WTC11 (cell line): ENCODE results near the gene CD226. TPM values are rescaled to one million over a fixed set of nuclear protein-coding genes. Genes with fewer than 3 reads are reported as not detected.
A peak's percentile ranks its signal among the peaks of the same experiment; 100 is the strongest.

ENCODE experiments used
- ATAC-seq: fragments of 200-7000 bp; cut with Tn5 transposase; 2 replicates; pipeline ENCODE4 v1.10.0; 2021; ENCODE audit warnings: mild to moderate bottlenecking, moderate library complexity
- Bru-seq: library from RNA; stranded (reverse); fragments of 400-500 nt; gene quantifications from one replicate; lab custom pipeline; 2021; lab: Mats Ljungman, UMichigan
- CTCF ChIA-PET: fragments of 300-600 bp; sonication (Branson Sonifier 250); formaldehyde crosslinking; loops from one replicate; lab custom pipeline; 2021; ENCODE audit warnings: antibody characterized with exemption; lab: Charles Lee
- POLR2A ChIA-PET: fragments of 350-600 bp; sonication (Branson Sonifier 250); formaldehyde crosslinking; loops from one replicate; lab custom pipeline; 2021; ENCODE audit warnings: antibody characterized with exemption; lab: Charles Lee
- DNase-seq: peaks from one replicate; pipeline ENCODE4 v3.0.0; 2021; ENCODE audit warnings: low spot score
- H3K27ac Mint-ChIP-seq: 2 replicates; pipeline ENCODE4 v1.8.0; 2021; ENCODE audit warnings: mixed read lengths
- H3K27me3 Mint-ChIP-seq: 2 replicates; pipeline ENCODE4 v1.8.0; 2021; ENCODE audit warnings: low read depth, mild to moderate bottlenecking, moderate library complexity, mixed read lengths
- H3K36me3 Mint-ChIP-seq: 2 replicates; pipeline ENCODE4 v1.8.0; 2021; ENCODE audit warnings: mixed read lengths
- H3K4me1 Mint-ChIP-seq: 2 replicates; pipeline ENCODE4 v1.8.0; 2022; ENCODE audit warnings: mixed read lengths
- H3K4me3 Mint-ChIP-seq: 2 replicates; pipeline ENCODE4 v1.8.0; 2021; ENCODE audit warnings: mild to moderate bottlenecking, moderate library complexity, mixed read lengths
- H3K9me3 Mint-ChIP-seq: 2 replicates; pipeline ENCODE4 v1.8.0; 2021; ENCODE audit warnings: mixed read lengths
- ATF1 ChIP-seq: sonication (generic); formaldehyde crosslinking; IDR thresholded peaks from 2 replicates; pipeline ENCODE4 v1.8.1; 2023; ENCODE audit warnings: mild to moderate bottlenecking, moderate library complexity, missing genetic modification reagents
- CBFB ChIP-seq: sonication (generic); formaldehyde crosslinking; IDR thresholded peaks from 2 replicates; pipeline ENCODE4 v1.8.1; 2022; ENCODE audit warnings: mild to moderate bottlenecking, low read depth, missing genetic modification reagents
- ESRRA ChIP-seq: sonication (generic); formaldehyde crosslinking; IDR thresholded peaks from 2 replicates; pipeline ENCODE4 v1.8.1; 2022; ENCODE audit warnings: mild to moderate bottlenecking, missing genetic modification reagents, borderline replicate concordance
- JAZF1 ChIP-seq: fragments of 250-450 bp; sonication (Bioruptor Pico); IDR thresholded peaks from 2 replicates; pipeline ENCODE4 v1.9.0; 2021; ENCODE audit warnings: moderate library complexity, mild to moderate bottlenecking, inconsistent platforms
- MYBL2 ChIP-seq: sonication (generic); formaldehyde crosslinking; IDR thresholded peaks from 2 replicates; pipeline ENCODE4 v1.8.1; 2023; ENCODE audit warnings: mild to moderate bottlenecking, moderate library complexity, missing genetic modification reagents
- RELA ChIP-seq: sonication (generic); formaldehyde crosslinking; IDR thresholded peaks from 2 replicates; pipeline ENCODE4 v1.8.1; 2022; ENCODE audit warnings: missing genetic modification reagents, mild to moderate bottlenecking, borderline replicate concordance
- RORB ChIP-seq: fragments of 250-450 bp; sonication (Bioruptor Pico); IDR thresholded peaks from 2 replicates; pipeline ENCODE4 v1.9.0; 2021; ENCODE audit warnings: mild to moderate bottlenecking
- TP53 ChIP-seq: sonication (generic); formaldehyde crosslinking; IDR thresholded peaks from 2 replicates; pipeline ENCODE4 v1.8.1; 2023; ENCODE audit warnings: mild to moderate bottlenecking, missing genetic modification reagents
- ZNF219 ChIP-seq: sonication (generic); formaldehyde crosslinking; IDR thresholded peaks from 2 replicates; pipeline ENCODE4 v1.8.0; 2023; ENCODE audit warnings: missing genetic modification reagents, mild to moderate bottlenecking, borderline replicate concordance
- ZNF423 ChIP-seq: fragments of 250-450 bp; sonication (Bioruptor Pico); IDR thresholded peaks from 2 replicates; pipeline ENCODE4 v2.1.2; 2022; ENCODE audit warnings: mild to moderate bottlenecking, moderate library complexity
- long read RNA-seq, 3 experiments: library from RNA in 1 of 3; library from capped mRNA in 1 of 3; library from polyadenylated mRNA in 1 of 3; unstranded in 2 of 3; stranded (forward) in 1 of 3; transcript quantifications; one replicate each; pipeline ENCODE4 v2.0.0, GENCODE V29; 2021
- total RNA-seq: library from RNA; stranded (reverse); gene quantifications from 3 replicates; pipeline ENCODE4 v1.2.3, GENCODE V29; 2021
- TF ChIP-seq, protein P1 (sequence below): sonication (generic); formaldehyde crosslinking; conservative IDR thresholded peaks from 2 replicates; pipeline ENCODE4 v1.8.1; 2023; ENCODE audit warnings: mild to moderate bottlenecking, low read depth, missing genetic modification reagents, moderate library complexity
- TF ChIP-seq, protein P2 (sequence below): fragments of 250-450 bp; sonication (Bioruptor Pico); IDR thresholded peaks from 2 replicates; pipeline ENCODE4 v1.9.0; 2021; ENCODE audit warnings: moderate library complexity, mild to moderate bottlenecking, inconsistent platforms, borderline replicate concordance
- TF ChIP-seq, protein P3 (sequence below): sonication (generic); formaldehyde crosslinking; IDR thresholded peaks from 2 replicates; pipeline ENCODE4 v1.8.1; 2022; ENCODE audit warnings: mild to moderate bottlenecking, missing genetic modification reagents, moderate library complexity, borderline replicate concordance
- TF ChIP-seq, protein P4 (sequence below): sonication (generic); formaldehyde crosslinking; IDR thresholded peaks from 2 replicates; pipeline ENCODE4 v1.8.1; 2023; ENCODE audit warnings: mild to moderate bottlenecking, moderate library complexity, missing genetic modification reagents

CD226 gene
- total RNA-seq (0.23 to 0.55 TPM (median 0.24 TPM) in 3 replicates), Bru-seq, nascent RNA (percentile 13 among the genes with signal in this experiment)
- long read RNA-seq, experiment 1: 0 reads
- long read RNA-seq, experiment 2: 0 reads
- long read RNA-seq, experiment 3: 0 reads

DNA sequence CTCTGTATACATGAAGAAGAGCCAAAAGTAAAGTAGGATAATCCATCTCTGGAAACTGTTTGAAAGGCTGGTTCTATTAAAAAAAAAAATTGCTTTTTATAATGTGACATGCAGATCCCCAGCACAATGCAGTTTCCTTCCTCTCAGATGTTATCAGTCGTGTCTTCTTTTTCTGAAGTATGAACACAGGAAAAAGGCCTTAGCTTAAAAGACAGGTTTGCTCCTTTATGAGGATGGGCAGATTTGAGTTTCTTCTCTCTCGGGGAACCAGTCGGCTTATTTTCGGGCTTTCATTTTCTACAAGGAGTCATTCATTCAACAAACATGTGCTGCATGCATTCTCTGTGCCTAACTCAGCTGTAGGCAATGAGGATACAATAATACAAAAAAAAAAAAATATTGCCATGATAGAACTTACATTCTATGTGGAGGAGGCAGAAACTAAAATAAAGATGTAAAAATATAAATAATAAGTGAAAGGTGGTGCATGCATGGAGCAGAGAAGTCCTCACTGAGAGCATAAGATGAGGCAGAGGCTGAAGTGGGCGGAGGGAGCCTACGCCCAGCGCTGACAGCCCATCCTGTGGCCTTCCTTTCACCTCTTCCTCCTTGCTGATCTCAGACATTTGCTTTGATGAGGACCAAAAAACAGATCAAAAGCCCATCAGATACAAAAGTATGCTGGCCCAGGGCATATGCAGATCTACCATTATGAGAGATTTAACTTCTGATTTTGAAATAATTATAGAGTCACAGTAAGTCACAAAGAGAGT, at the start of gene CD226:
CD226 (minus strand) TSS at position 513 of the 773 bp plus-strand sequence; CDS start at position 46, 467 bp downstream.
- H3K36me3 Mint-ChIP-seq: peaks cover 4% of the 10 kb centered on the region
- H3K4me3 Mint-ChIP-seq: no peak within 1 kb of the TSS
- CTCF ChIA-PET: no interaction called here
- H3K9me3 Mint-ChIP-seq: peaks cover 14% of the 10 kb centered on the region
- no peaks in the 10 kb centered on the region for H3K27me3 Mint-ChIP-seq
- ATAC-seq (no peak), DNase-seq (no peak)
- H3K27ac Mint-ChIP-seq: no peak within 1 kb of the TSS
- TF ChIP-seq, protein P1, sequence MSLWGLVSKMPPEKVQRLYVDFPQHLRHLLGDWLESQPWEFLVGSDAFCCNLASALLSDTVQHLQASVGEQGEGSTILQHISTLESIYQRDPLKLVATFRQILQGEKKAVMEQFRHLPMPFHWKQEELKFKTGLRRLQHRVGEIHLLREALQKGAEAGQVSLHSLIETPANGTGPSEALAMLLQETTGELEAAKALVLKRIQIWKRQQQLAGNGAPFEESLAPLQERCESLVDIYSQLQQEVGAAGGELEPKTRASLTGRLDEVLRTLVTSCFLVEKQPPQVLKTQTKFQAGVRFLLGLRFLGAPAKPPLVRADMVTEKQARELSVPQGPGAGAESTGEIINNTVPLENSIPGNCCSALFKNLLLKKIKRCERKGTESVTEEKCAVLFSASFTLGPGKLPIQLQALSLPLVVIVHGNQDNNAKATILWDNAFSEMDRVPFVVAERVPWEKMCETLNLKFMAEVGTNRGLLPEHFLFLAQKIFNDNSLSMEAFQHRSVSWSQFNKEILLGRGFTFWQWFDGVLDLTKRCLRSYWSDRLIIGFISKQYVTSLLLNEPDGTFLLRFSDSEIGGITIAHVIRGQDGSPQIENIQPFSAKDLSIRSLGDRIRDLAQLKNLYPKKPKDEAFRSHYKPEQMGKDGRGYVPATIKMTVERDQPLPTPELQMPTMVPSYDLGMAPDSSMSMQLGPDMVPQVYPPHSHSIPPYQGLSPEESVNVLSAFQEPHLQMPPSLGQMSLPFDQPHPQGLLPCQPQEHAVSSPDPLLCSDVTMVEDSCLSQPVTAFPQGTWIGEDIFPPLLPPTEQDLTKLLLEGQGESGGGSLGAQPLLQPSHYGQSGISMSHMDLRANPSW (CRISPR knock-in tag): no peak
- TF ChIP-seq RORB (CRISPR knock-in tag): no peak
- no peak for TF ChIP-seq JAZF1 (CRISPR knock-in tag)
- no peak for TF ChIP-seq CBFB
- no peak for TF ChIP-seq MYBL2 (CRISPR knock-in tag)
- TF ChIP-seq, protein P2, sequence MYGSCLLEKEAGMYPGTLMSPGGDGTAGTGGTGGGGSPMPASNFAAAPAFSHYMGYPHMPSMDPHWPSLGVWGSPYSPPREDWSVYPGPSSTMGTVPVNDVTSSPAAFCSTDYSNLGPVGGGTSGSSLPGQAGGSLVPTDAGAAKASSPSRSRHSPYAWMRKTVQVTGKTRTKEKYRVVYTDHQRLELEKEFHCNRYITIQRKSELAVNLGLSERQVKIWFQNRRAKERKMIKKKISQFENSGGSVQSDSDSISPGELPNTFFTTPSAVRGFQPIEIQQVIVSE (CRISPR knock-in tag): no peak
- H3K4me1 Mint-ChIP-seq: peaks cover 16% of the 10 kb centered on the region
- POLR2A ChIA-PET: no interaction called here

DNA sequence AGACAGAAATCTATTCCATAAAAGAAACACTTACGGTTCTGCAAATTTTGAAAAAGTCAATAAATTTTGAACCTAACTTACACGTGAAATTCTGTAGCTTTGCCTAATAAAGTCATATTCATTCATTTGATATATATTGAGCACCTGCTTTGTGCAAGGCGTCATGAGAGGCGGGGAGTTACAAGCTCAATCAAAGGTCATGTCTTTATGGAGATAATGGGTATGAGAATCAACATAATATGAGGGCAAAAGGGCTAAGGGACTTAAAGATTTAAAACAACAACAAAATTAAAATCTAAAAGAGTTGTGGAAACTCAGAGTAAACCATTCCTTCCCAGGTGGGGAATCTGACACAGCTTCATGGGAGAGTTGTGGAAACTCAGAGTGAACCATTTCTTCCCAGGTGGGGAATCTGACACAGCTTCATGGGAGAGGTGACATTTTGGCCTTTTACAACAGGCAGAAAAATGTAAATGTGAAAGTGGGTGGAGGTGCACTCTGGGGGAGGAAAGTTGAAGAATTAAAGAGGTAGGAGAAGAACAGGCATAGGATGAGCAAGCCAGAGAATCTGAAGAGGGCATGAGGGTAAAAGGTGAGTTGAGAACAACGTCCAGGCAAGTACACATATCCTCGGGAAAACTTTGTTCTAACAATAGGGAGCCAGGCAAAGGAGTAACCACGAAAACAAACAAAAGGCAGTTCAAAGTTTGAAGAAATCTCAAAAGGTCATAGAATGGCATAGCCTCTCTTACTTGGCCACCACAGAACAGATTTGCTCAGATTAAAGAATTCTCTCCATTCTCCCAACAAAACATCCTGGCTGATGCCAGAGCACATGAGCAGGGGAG, 49.5 kb upstream of the CD226 start:
- no peak for ATAC-seq
- H3K27me3 Mint-ChIP-seq: no peaks in the 10 kb centered on the region
- ChIA-PET POLR2A (no interaction called here), CTCF (interaction anchor here (0.6 to 1.2 kb wide), 3 partner anchors 131 to 360 kb away, joined by 4 to 6 read pairs (median 4); no protein-coding TSS in a partner anchor)
- 0 out of 2 replicates have a peak, but pooled peaks cover 3% of the 10 kb centered on the region for H3K36me3 Mint-ChIP-seq
- DNase-seq: no peak
- no peak for TF ChIP-seq ZNF423 (CRISPR knock-in tag)
- TF ChIP-seq, protein P3, sequence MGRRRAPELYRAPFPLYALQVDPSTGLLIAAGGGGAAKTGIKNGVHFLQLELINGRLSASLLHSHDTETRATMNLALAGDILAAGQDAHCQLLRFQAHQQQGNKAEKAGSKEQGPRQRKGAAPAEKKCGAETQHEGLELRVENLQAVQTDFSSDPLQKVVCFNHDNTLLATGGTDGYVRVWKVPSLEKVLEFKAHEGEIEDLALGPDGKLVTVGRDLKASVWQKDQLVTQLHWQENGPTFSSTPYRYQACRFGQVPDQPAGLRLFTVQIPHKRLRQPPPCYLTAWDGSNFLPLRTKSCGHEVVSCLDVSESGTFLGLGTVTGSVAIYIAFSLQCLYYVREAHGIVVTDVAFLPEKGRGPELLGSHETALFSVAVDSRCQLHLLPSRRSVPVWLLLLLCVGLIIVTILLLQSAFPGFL (CRISPR knock-in tag): no peak
- TF ChIP-seq TP53 (CRISPR knock-in tag): no peak
- no peak for TF ChIP-seq ZNF219 (CRISPR knock-in tag)
- TF ChIP-seq, protein P4, sequence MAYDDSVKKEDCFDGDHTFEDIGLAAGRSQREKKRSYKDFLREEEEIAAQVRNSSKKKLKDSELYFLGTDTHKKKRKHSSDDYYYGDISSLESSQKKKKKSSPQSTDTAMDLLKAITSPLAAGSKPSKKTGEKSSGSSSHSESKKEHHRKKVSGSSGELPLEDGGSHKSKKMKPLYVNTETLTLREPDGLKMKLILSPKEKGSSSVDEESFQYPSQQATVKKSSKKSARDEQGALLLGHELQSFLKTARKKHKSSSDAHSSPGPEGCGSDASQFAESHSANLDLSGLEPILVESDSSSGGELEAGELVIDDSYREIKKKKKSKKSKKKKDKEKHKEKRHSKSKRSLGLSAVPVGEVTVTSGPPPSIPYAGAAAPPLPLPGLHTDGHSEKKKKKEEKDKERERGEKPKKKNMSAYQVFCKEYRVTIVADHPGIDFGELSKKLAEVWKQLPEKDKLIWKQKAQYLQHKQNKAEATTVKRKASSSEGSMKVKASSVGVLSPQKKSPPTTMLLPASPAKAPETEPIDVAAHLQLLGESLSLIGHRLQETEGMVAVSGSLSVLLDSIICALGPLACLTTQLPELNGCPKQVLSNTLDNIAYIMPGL (CRISPR knock-in tag): no peak
- TF ChIP-seq RELA: no peak
- no peak for TF ChIP-seq ESRRA (CRISPR knock-in tag)
- no peak for TF ChIP-seq ATF1
- TF ChIP-seq JAZF1 (CRISPR knock-in tag): no peak
- peaks cover 5% of the 10 kb centered on the region for H3K9me3 Mint-ChIP-seq
- H3K4me1 Mint-ChIP-seq: peaks cover 26% of the 10 kb centered on the region
- peak overlapping the region; percentile 11; the same call in 1 of the 2 replicates for H3K27ac Mint-ChIP-seq
- no peak overlapping the region for H3K4me3 Mint-ChIP-seq
